Mesodermal cell (in vitro differentiated cells): ENCODE results near the gene AMBP.

Source experiments
- H3K27ac ChIP-seq: 2 replicates; pipeline ENCODE4 v1.7.0; 2013; ENCODE audit warnings: mild to moderate bottlenecking, low read depth, low read length, moderate library complexity; ENCODE audit not compliant: severe bottlenecking
- H3K36me3 ChIP-seq: 2 replicates; pipeline ENCODE4 v1.7.1; 2013; ENCODE audit warnings: mild to moderate bottlenecking, low read length, moderate library complexity; ENCODE audit not compliant: control insufficient read depth, insufficient read depth
- H3K4me1 ChIP-seq: one replicate; pipeline ENCODE4 v1.7.1; 2013; ENCODE audit warnings: mild to moderate bottlenecking, low read length; ENCODE audit not compliant: insufficient read depth, control insufficient read depth, poor library complexity, severe bottlenecking
- H3K4me3 ChIP-seq: 2 replicates; pipeline ENCODE4 v1.7.0; 2013; ENCODE audit warnings: low read length, control low read depth, mild to moderate bottlenecking; ENCODE audit not compliant: insufficient read depth, poor library complexity, severe bottlenecking; ENCODE audit errors: extremely low read depth
- H3K9me3 ChIP-seq: 2 replicates; pipeline ENCODE4 v1.7.1; 2013; ENCODE audit warnings: mild to moderate bottlenecking, low read length, moderate library complexity; ENCODE audit not compliant: control insufficient read depth
- WGBS, 2 experiments: methylation state at CpG; one replicate each; pipeline ENCODE4 v1.1.5; 2013; ENCODE audit warnings: missing lambda C conversion rate in 2 of 2; ENCODE audit not compliant: insufficient coverage in 2 of 2; 5-methylcytosine and 5-hydroxymethylcytosine counted together

The AMBP gene

GRCh38 chr9:114070188-114071103 lies 7.7 kb downstream of the AMBP start:
- Histone ChIP-seq H3K27ac (no peak overlapping the region), H3K4me1 (no peaks in the 10 kb centered on the region), H3K36me3 (no peaks in the 10 kb centered on the region), H3K4me3 (no peak overlapping the region), H3K9me3 (no peaks in the 10 kb centered on the region)
- WGBS, 2 experiments: 86 to 92% methylated on average over 15 of the region's 17 CpGs

- no peaks in the 10 kb centered on the region for H3K4me1 ChIP-seq
- no peak overlapping the region for H3K27ac ChIP-seq
- 86 to 89% methylated on average over 5 to 6 of the region's 9 CpGs for WGBS, 2 experiments
- H3K4me3 ChIP-seq: no peak overlapping the region
- no peaks in the 10 kb centered on the region for H3K9me3 ChIP-seq
- H3K36me3 ChIP-seq: no peaks in the 10 kb centered on the region
Measured at GRCh38 chr9:114069476-114070187, 8.5 kb downstream of the AMBP start.

GRCh38 chr9:114065304-114065703 lies 12.8 kb downstream of the AMBP start:
- WGBS, 2 experiments: 79 to 97% methylated on average over 3 to 4 of the region's 8 CpGs
- Histone ChIP-seq H3K4me1 (no peaks in the 10 kb centered on the region), H3K9me3 (no peaks in the 10 kb centered on the region), H3K27ac (no peak overlapping the region), H3K4me3 (no peak overlapping the region), H3K36me3 (no peaks in the 10 kb centered on the region)

- Histone ChIP-seq H3K27ac (no peak overlapping the region), H3K36me3 (no peaks in the 10 kb centered on the region), H3K4me1 (no peaks in the 10 kb centered on the region), H3K4me3 (no peak overlapping the region), H3K9me3 (no peaks in the 10 kb centered on the region)
- 80 to 100% methylated on average over 1 to 2 of the region's 4 CpGs for WGBS, 2 experiments
Measured at GRCh38 chr9:114061830-114062474, 16.1 kb downstream of the AMBP start.

GRCh38 chr9:114061292-114061691 lies 16.8 kb downstream of the AMBP start:
- WGBS, 2 experiments: 93 to 98% methylated on average over 11 to 12 of the region's 12 CpGs
- H3K4me1 ChIP-seq: no peaks in the 10 kb centered on the region

GRCh38 chr9:114060711-114061110 lies 17.4 kb downstream of the AMBP start:
- H3K4me1 ChIP-seq: no peaks in the 10 kb centered on the region
- no peak overlapping the region for H3K27ac ChIP-seq
- no peak overlapping the region for H3K4me3 ChIP-seq
- H3K36me3 ChIP-seq: no peaks in the 10 kb centered on the region
- 85 to 89% methylated on average over 6 of the region's 9 CpGs for WGBS, 2 experiments
- no peaks in the 10 kb centered on the region for H3K9me3 ChIP-seq

More at GRCh38 chr9:114061292-114061691, 16.8 kb downstream of the AMBP start:
- no peaks in the 10 kb centered on the region for H3K9me3 ChIP-seq
- H3K27ac ChIP-seq: no peak overlapping the region
- no peaks in the 10 kb centered on the region for H3K36me3 ChIP-seq
- no peak overlapping the region for H3K4me3 ChIP-seq

GRCh38 chr9:114060070-114060469 lies 18.0 kb downstream of the AMBP start:
- 90 to 91% methylated on average over 7 of the region's 8 CpGs for WGBS, 2 experiments

GRCh38 chr9:114059047-114059803 lies 18.9 kb downstream of the AMBP start:
- no peaks in the 10 kb centered on the region for H3K9me3 ChIP-seq
- no peaks in the 10 kb centered on the region for H3K4me1 ChIP-seq
- H3K27ac ChIP-seq: no peak overlapping the region
- WGBS, 2 experiments: 86 to 100% methylated on average over 3 to 4 of the region's 8 CpGs
- no peak overlapping the region for H3K4me3 ChIP-seq
- no peaks in the 10 kb centered on the region for H3K36me3 ChIP-seq

More at GRCh38 chr9:114060070-114060469, 18.0 kb downstream of the AMBP start:
- H3K36me3 ChIP-seq: no peaks in the 10 kb centered on the region
- H3K9me3 ChIP-seq: no peaks in the 10 kb centered on the region
- no peaks in the 10 kb centered on the region for H3K4me1 ChIP-seq
- no peak overlapping the region for H3K4me3 ChIP-seq
- no peak overlapping the region for H3K27ac ChIP-seq

GRCh38 chr9:114058688-114059046 lies 19.4 kb downstream of the AMBP start:
- Histone ChIP-seq H3K27ac (no peak overlapping the region), H3K36me3 (no peaks in the 10 kb centered on the region)

More at GRCh38 chr9:114058688-114059046, 19.4 kb downstream of the AMBP start:
- 93% methylated on average over 4 of the region's 4 CpGs; no CpG with 5 or more reads in 1 of the 2 experiments for WGBS, 2 experiments
- Histone ChIP-seq H3K4me3 (no peak overlapping the region), H3K4me1 (no peaks in the 10 kb centered on the region), H3K9me3 (no peaks in the 10 kb centered on the region)
